OCI-LY7 (cell line): ENCODE results near the gene AMPD2.

ENCODE experiments used
- EZH2phosphoT487 ChIP-seq: fragments of 200-600 bp; sonication (generic); IDR thresholded peaks from 2 replicates; pipeline ENCODE4 v1.6.1; 2018; ENCODE audit warnings: low read depth, borderline replicate concordance, mild to moderate bottlenecking, mixed run types, antibody characterized with exemption, low read length, moderate library complexity, mixed read lengths
- TF ChIP-seq, protein P1 (sequence below): fragments of 200-600 bp; sonication (generic); conservative IDR thresholded peaks from 2 replicates; pipeline ENCODE4 v1.5.1; 2014; ENCODE audit warnings: mild to moderate bottlenecking, antibody characterized with exemption, low read length, moderate library complexity, mixed read lengths

DNA sequence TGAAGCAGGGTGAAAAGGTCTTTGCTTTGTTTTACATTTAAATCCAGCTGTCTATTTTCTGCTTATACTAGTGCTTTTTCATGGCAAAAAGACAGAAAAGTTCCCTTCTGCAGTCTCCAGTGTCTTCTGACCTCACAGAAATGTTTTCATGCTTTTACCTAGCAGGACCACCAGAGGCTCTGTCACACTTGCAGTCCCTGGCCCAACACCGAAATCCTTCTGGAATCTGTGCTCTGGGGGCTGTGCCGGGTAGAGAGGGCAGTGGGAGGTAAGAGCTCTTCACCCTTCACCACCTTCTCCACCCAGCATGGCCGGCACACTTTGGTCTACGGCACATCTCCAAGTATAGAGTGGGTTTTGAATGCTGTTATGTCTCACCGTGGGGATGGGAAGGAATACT lies 21.0 kb upstream of the AMPD2 start:
- TF ChIP-seq, protein P1, sequence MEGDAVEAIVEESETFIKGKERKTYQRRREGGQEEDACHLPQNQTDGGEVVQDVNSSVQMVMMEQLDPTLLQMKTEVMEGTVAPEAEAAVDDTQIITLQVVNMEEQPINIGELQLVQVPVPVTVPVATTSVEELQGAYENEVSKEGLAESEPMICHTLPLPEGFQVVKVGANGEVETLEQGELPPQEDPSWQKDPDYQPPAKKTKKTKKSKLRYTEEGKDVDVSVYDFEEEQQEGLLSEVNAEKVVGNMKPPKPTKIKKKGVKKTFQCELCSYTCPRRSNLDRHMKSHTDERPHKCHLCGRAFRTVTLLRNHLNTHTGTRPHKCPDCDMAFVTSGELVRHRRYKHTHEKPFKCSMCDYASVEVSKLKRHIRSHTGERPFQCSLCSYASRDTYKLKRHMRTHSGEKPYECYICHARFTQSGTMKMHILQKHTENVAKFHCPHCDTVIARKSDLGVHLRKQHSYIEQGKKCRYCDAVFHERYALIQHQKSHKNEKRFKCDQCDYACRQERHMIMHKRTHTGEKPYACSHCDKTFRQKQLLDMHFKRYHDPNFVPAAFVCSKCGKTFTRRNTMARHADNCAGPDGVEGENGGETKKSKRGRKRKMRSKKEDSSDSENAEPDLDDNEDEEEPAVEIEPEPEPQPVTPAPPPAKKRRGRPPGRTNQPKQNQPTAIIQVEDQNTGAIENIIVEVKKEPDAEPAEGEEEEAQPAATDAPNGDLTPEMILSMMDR = peak; percentile 54
- TF ChIP-seq EZH2phosphoT487 = no peak
